ENCODE measurements around the gene LYST.

- no peak for TF ChIP-seq CTCF (IDR thresholded peaks at IDR 0.05)
- TF ChIP-seq EP300 (IDR thresholded peaks at IDR 0.05), result no peak
Measured at GRCh38 chr1:235722858-235723257, 143.8 kb downstream of the LYST start.

All from stomach (tissue), 4 donors.